DMS114 treated with DMSO at 0.1 percent for 48 hours (cell line): ENCODE data around the gene PBX1.
"Not testable (repeated sequence)": the region's sequence is repeated elsewhere in the genome, so short reads cannot be mapped to it uniquely, and the experiment has no call there.

Source experiments
- DNase-seq: peaks from one replicate; lab custom pipeline; 2025; ENCODE audit not compliant: unreplicated experiment; lab: John Stamatoyannopoulos, UW

PBX1 gene

GRCh38 chr1:164589408-164589807 lies 30.4 kb downstream of the PBX1 start:
- no peak for DNase-seq

GRCh38 chr1:164589961-164590507 lies 31.1 kb downstream of the PBX1 start:
- no peak for DNase-seq

GRCh38 chr1:164590592-164590991 lies 31.6 kb downstream of the PBX1 start:
- no peak for DNase-seq

DNA sequence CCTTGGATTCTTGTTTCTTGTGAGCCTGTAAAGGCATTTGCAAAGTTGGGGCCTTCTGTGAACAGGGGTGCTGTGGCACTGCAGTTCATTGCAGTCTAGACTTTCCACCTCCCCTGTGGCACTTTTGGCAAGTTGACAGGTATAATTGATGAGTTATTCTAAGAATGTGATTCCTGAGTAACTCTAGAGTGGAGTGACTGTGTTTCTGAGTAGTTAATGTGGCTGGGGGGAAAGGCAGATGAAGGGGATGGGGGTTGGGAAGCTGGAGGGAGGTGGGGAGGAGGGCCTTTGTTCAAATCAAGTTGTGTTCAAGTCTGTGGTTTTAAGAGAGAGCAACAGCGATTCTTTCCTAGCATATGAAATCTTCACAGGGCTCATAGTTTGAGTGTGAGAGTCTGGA lies 32.9 kb downstream of the PBX1 start:
- DNase-seq = no peak

DNA sequence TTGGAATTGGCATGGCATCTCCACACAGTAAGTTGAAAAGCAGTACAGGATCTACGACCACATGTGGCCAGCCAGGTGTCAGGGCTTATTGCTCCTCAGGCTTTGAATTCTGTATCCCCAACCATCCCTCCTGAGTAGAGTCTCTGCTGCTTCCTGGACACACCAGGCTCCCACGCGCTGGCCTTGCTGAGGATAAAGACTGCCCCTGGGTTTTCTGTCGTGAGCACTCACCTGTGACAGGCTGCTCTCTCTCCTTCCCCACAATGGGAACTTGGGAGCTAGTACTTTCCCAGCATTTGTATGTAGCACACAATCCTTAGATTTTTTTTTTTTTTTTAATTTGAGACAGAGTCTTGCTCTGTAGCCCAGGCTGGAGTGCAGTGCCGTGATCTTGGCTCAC lies 33.6 kb downstream of the PBX1 start:
- DNase-seq = no peak

- DNase-seq = no peak
These were observed 36.2 kb downstream of the PBX1 start for GRCh38 chr1:164595212-164595611.

DNA sequence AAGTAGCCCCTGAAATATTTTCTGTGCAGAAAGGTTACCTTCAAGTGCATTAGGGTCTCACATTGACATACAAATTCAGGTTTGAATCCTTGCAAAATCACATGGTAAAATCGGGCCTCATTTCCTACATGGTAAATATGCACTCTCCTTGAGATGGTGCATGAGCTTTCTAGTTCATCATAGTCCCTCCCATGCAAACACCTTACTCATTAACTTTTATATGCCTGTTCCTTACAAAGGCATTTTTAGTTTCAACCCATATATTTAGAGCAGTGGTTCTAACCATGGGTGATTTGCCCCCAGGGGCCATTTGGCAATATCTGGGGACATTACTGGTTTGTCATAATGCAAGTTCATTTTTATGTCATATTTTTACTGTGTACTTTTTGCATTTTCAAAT lies 37.2 kb downstream of the PBX1 start:
- no peak for DNase-seq

GRCh38 chr1:164598719-164599118 lies 39.7 kb downstream of the PBX1 start:
- no peak for DNase-seq

DNA sequence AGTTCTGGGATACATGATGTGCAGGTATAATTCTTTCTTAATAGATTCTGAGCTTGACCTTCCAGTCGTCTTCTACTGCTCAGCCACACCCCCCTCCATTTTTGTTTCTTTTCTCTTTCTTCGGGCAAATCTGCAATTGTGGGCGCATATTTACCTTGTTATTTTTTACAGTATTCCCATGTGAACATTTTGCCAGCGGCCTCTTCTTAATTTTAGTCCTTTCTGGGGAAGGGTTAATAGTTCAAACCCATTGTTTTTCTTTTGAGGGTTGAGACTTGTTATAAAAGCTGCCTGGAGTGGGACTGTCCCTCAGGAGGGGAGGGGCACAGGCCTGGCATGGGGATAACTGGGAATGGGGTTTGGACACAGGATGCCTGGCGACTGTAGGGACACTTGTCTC lies 40.3 kb downstream of the PBX1 start:
- DNase-seq = no peak

GRCh38 chr1:164601399-164602100 lies 42.6 kb downstream of the PBX1 start:
- DNase-seq = no peak

GRCh38 chr1:164602101-164602422 lies 43.1 kb downstream of the PBX1 start:
- no peak for DNase-seq

GRCh38 chr1:164602480-164603093 lies 43.6 kb downstream of the PBX1 start:
- DNase-seq = no peak

- not testable (repeated sequence) for DNase-seq
These were observed 44.8 kb downstream of the PBX1 start for GRCh38 chr1:164603805-164604204.

GRCh38 chr1:164604541-164604940 lies 45.6 kb downstream of the PBX1 start:
- no peak for DNase-seq

DNA sequence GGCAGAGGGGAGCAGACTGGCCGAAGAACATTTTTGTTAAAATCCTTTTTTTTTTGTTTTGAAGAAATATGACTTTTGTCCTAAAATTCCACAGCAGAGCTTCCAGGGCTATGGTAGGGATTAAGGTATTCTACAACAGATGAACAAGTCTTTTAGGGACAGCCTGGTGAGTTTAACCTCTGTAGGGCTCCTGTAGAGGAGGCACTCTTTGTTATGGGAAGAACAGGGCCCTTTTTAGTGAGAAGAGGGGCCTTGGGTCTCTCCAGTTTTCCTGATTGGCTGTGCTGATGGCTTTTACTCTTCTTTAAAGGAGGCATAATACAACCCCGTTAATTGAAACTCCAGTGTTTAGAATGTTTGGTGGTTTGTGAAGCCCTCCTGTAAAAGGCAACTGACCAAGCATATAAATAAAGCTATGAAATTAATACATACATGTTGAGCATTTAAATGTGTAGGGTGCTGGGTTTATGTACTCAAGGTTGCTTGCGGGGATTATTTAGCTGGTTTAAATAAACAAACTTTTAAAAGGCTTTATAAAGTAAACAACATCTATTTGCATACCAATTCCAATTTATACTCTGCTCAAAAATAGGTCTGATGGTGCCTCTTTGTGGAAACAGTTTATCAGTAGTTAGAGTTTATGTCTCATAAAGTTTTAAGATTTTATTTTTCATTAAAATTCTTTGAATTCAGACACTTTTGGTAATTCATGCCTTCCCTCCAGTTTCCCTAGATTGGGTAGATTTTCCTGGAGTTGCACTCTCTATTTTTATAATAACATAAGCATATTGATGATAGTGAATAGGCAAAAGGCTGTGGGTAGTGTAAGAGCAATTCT lies 46.5 kb downstream of the PBX1 start:
- no peak for DNase-seq

- DNase-seq = no peak
These were observed 48.4 kb downstream of the PBX1 start for GRCh38 chr1:164607351-164607750.

- DNase-seq = no peak
These were observed 49.7 kb downstream of the PBX1 start for GRCh38 chr1:164608651-164609057.

DNA sequence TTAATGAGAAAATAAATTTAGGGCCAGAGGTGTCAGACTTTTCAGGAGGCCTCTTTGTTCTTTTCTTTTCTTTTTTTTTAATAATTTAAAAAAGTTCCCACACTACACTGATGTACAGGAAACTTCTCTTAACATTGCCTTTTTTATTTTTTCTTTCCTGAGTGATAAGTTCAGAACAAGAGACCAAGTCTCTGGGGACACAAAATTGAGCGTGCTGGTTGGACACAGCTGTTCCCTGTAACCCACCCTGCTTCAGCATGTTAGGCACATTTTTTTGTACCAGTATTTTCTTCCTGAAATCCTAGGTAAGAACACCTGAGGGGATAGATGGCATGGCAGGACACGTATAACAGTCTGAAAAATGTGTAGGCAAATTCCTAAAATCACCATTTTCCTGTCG lies 50.1 kb downstream of the PBX1 start:
- DNase-seq = no peak

GRCh38 chr1:164610538-164611222 lies 51.7 kb downstream of the PBX1 start:
- no peak for DNase-seq

- DNase-seq = no peak
These were observed 53.0 kb downstream of the PBX1 start for GRCh38 chr1:164611754-164612642.
